HepG2 (cell line): ENCODE results near the gene MMP24OS. TPM values are rescaled to one million over a fixed set of nuclear protein-coding genes. Genes with fewer than 3 reads are reported as not detected.

Experiments
- AGO1 ChIP-seq: fragments of 200-400 bp; formaldehyde crosslinking; IDR thresholded peaks from 2 replicates; pipeline ENCODE4 v1.6.1; 2017; ENCODE audit warnings: mild to moderate bottlenecking, low read depth, low read length, moderate library complexity; ENCODE audit not compliant: poor library complexity, severe bottlenecking
- CBX5 ChIP-seq: sonication (generic); formaldehyde crosslinking; IDR thresholded peaks from 2 replicates; pipeline ENCODE4 v1.4.0; 2020; ENCODE audit warnings: missing genetic modification reagents, borderline replicate concordance
- MAZ ChIP-seq, 2 experiments: sonication (generic) in 1 of 2; formaldehyde crosslinking in 1 of 2; IDR thresholded peaks; 2 replicates each; pipeline versions ENCODE4 v1.5.0 to v1.6.1; 2012 to 2020; ENCODE audit warnings: low read depth in 2 of 2, mild to moderate bottlenecking in 2 of 2, borderline replicate concordance in 1 of 2, improper control_type of control experiment in 1 of 2, low read length in 1 of 2, missing genetic modification reagents in 1 of 2, moderate library complexity in 1 of 2
- MYC ChIP-seq: sonication (generic); formaldehyde crosslinking; IDR thresholded peaks from 2 replicates; pipeline ENCODE4 v1.9.0; 2021; ENCODE audit warnings: missing genetic modification reagents, borderline replicate concordance
- NFKB2 ChIP-seq: sonication (generic); formaldehyde crosslinking; IDR thresholded peaks from 2 replicates; pipeline ENCODE4 v1.4.0; 2020; ENCODE audit warnings: missing genetic modification reagents, borderline replicate concordance
- PHF5A ChIP-seq: IDR thresholded peaks from one replicate; pipeline ENCODE4 v1.6.1; 2018; ENCODE audit warnings: low read depth, missing genetic modification reagents; ENCODE audit not compliant: unreplicated experiment
- PHF8 ChIP-seq: sonication (generic); formaldehyde crosslinking; IDR thresholded peaks from 2 replicates; pipeline ENCODE4 v1.5.0; 2020; ENCODE audit warnings: missing genetic modification reagents
- RARA ChIP-seq: IDR thresholded peaks from 2 replicates; pipeline ENCODE4 v1.6.1; 2016; ENCODE audit warnings: missing genetic modification reagents, missing compliant biosample characterization
- SAP130 ChIP-seq: IDR thresholded peaks from 2 replicates; pipeline ENCODE4 v1.6.1; 2016; ENCODE audit warnings: low read depth
- TAF1 ChIP-seq: sonication (generic); formaldehyde crosslinking; IDR thresholded peaks from 2 replicates; pipeline ENCODE4 v1.4.0; 2020; ENCODE audit warnings: missing genetic modification reagents
- ZBTB7A ChIP-seq: sonication (generic); formaldehyde crosslinking; IDR thresholded peaks from 2 replicates; pipeline ENCODE4 v1.8.0; 2022; ENCODE audit warnings: mild to moderate bottlenecking, missing genetic modification reagents
- ZFY ChIP-seq: sonication (generic); formaldehyde crosslinking; IDR thresholded peaks from 2 replicates; pipeline ENCODE4 v1.4.0; 2020; ENCODE audit warnings: missing genetic modification reagents
- ZMYM4 ChIP-seq: sonication (generic); formaldehyde crosslinking; IDR thresholded peaks from 2 replicates; pipeline ENCODE4 v1.8.1; 2023; ENCODE audit warnings: mild to moderate bottlenecking, missing genetic modification reagents
- ZNF224 ChIP-seq: sonication (generic); formaldehyde crosslinking; IDR thresholded peaks from 2 replicates; pipeline ENCODE4 v1.5.0; 2020; ENCODE audit warnings: mild to moderate bottlenecking, missing genetic modification reagents
- ZNF253 ChIP-seq: sonication (generic); formaldehyde crosslinking; IDR thresholded peaks from 2 replicates; pipeline ENCODE4 v1.8.0; 2022; ENCODE audit warnings: mild to moderate bottlenecking, missing genetic modification reagents, borderline replicate concordance
- ZNF260 ChIP-seq: sonication (generic); formaldehyde crosslinking; IDR thresholded peaks from 2 replicates; pipeline ENCODE4 v1.4.0; 2020; ENCODE audit warnings: missing genetic modification reagents, low read depth, mild to moderate bottlenecking, borderline replicate concordance
- ZNF264 ChIP-seq: sonication (generic); formaldehyde crosslinking; IDR thresholded peaks from 2 replicates; pipeline ENCODE4 v1.4.0; 2020; ENCODE audit warnings: missing genetic modification reagents
- ZNF768 ChIP-seq: sonication (generic); formaldehyde crosslinking; IDR thresholded peaks from 2 replicates; pipeline ENCODE4 v1.4.0; 2020; ENCODE audit warnings: missing genetic modification reagents
- ZNF83 ChIP-seq: sonication (generic); formaldehyde crosslinking; IDR thresholded peaks from 2 replicates; pipeline ENCODE4 v1.4.0; 2020; ENCODE audit warnings: missing genetic modification reagents, mild to moderate bottlenecking, borderline replicate concordance
- ZNF891 ChIP-seq: sonication (generic); formaldehyde crosslinking; IDR thresholded peaks from 2 replicates; pipeline ENCODE4 v1.5.0; 2020; ENCODE audit warnings: mild to moderate bottlenecking, missing genetic modification reagents
- polyA plus RNA-seq, 8 experiments: library from polyadenylated mRNA; depleted of rRNA in 3 of 8; stranded (reverse) in 7 of 8; unstranded in 1 of 8; fragments of >200 nt; fragmentation: Illumina TruSeq in 4 of 8; extraction: Trizol in 4 of 8; gene quantifications; 2 replicates each; pipeline versions ENCODE4 v1.2.1 to v1.2.3, GENCODE V29; 2011 to 2016; ENCODE audit warnings: low read depth in 4 of 8, missing spikeins in 1 of 8, mixed read lengths in 1 of 8; ENCODE audit not compliant: insufficient read depth in 1 of 8
- total RNA-seq, 5 experiments: library from RNA; depleted of rRNA; stranded (reverse); fragments of >200 nt; fragmentation: Illumina TruSeq; extraction: Trizol; gene quantifications; 2 replicates each; pipeline ENCODE4 v1.2.3, GENCODE V29; 2016; ENCODE audit warnings: low read depth in 1 of 5
- TF ChIP-seq, protein P1 (sequence below): sonication (generic); formaldehyde crosslinking; IDR thresholded peaks from 2 replicates; pipeline ENCODE4 v1.5.1; 2020; ENCODE audit warnings: mild to moderate bottlenecking, missing genetic modification reagents, moderate library complexity
- TF ChIP-seq, protein P2 (sequence below): sonication (generic); formaldehyde crosslinking; IDR thresholded peaks from 2 replicates; pipeline ENCODE4 v1.4.0; 2020; ENCODE audit warnings: missing genetic modification reagents
- TF ChIP-seq, protein P3 (sequence below): sonication (generic); formaldehyde crosslinking; IDR thresholded peaks from 2 replicates; pipeline ENCODE4 v1.8.1; 2023; ENCODE audit warnings: mild to moderate bottlenecking, inconsistent platforms, moderate library complexity, missing genetic modification reagents, borderline replicate concordance

Gene MMP24OS
- total and polyA plus RNA-seq, 2 of the 13 experiments (the other 11 are each of a cell fraction or from before 2014, with no cell fraction given), result 6.0 to 8.5 TPM

DNA sequence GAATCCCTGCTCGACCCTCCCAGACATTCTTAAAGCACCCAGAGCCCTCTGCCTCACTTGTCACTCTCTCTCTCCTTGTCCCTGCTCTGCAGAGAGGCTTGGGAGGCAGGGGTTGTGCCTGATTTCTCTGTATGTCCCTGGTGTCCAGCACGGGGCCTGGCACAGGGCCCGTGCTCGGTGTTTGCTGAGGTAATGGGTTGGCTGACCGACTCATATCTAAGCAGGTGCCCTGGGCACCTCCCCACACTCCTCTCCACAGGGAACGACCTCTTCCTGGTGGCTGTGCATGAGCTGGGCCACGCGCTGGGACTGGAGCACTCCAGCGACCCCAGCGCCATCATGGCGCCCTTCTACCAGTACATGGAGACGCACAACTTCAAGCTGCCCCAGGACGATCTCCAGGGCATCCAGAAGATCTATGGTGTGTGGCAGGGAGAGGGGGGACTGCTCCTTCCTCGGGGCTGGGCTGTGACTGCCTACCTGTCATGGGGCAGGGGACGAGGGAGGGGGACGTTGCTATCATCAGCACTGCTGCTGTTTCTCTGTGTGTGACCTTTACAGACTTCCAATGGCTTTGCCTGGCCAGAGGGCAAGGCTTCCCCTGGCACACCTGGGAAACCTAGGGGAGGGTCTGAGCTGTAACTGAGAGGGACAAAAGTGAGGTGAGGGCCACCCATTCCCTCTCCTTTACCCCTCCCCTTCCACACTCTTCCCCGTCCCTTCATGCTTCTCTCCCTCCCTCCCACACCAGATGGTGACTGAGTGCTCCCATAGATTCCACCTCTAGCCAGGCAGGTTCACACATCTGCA is 14.2 kb downstream of the MMP24OS start (continued):
- TF ChIP-seq AGO1 (no peak), CBX5 (CRISPR knock-in tag) (0 out of 2 replicates have a peak, but pooled peaks have one; percentile 9), ZBTB7A (CRISPR knock-in tag) (no peak), ZNF891 (CRISPR knock-in tag) (0 out of 2 replicates have a peak, but pooled peaks have one; percentile 22), RARA (CRISPR knock-in tag) (no peak), ZNF264 (CRISPR knock-in tag) (no peak), ZNF768 (CRISPR knock-in tag) (peak; percentile 41; the same call in 1 of the 2 replicates), ZNF224 (CRISPR knock-in tag) (peak; percentile 72; the same call in 1 of the 2 replicates), ZNF253 (CRISPR knock-in tag) (peak; percentile 77; the same call in 1 of the 2 replicates), ZFY (CRISPR knock-in tag) (0 out of 2 replicates have a peak, but pooled peaks have one; percentile 19), TAF1 (CRISPR knock-in tag) (peak; percentile 47; the same call in 1 of the 2 replicates), PHF8 (CRISPR knock-in tag) (peak; percentile 37), ZNF83 (CRISPR knock-in tag) (peak; percentile 58; the same call in 1 of the 2 replicates), ZMYM4 (CRISPR knock-in tag) (peak; percentile 50; the same call in 1 of the 2 replicates), ZNF260 (0 out of 2 replicates have a peak, but pooled peaks have one; percentile 59), MYC (CRISPR knock-in tag) (0 out of 2 replicates have a peak, but pooled peaks have one; percentile 29), PHF5A (peak; percentile 3), SAP130 (no peak), NFKB2 (no peak), MAZ (IDR thresholded peaks at IDR 0.05; ENCODE audit: borderline replicate concordance, low read depth, low read length) (no peak), MAZ (CRISPR knock-in tag; IDR thresholded peaks at IDR 0.05; ENCODE audit: low read depth) (peak; percentile 60; the same call in 1 of the 2 replicates)
- TF ChIP-seq, protein P1, sequence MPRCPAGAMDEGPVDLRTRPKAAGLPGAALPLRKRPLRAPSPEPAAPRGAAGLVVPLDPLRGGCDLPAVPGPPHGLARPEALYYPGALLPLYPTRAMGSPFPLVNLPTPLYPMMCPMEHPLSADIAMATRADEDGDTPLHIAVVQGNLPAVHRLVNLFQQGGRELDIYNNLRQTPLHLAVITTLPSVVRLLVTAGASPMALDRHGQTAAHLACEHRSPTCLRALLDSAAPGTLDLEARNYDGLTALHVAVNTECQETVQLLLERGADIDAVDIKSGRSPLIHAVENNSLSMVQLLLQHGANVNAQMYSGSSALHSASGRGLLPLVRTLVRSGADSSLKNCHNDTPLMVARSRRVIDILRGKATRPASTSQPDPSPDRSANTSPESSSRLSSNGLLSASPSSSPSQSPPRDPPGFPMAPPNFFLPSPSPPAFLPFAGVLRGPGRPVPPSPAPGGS, result peak; percentile 47
- TF ChIP-seq, protein P2, sequence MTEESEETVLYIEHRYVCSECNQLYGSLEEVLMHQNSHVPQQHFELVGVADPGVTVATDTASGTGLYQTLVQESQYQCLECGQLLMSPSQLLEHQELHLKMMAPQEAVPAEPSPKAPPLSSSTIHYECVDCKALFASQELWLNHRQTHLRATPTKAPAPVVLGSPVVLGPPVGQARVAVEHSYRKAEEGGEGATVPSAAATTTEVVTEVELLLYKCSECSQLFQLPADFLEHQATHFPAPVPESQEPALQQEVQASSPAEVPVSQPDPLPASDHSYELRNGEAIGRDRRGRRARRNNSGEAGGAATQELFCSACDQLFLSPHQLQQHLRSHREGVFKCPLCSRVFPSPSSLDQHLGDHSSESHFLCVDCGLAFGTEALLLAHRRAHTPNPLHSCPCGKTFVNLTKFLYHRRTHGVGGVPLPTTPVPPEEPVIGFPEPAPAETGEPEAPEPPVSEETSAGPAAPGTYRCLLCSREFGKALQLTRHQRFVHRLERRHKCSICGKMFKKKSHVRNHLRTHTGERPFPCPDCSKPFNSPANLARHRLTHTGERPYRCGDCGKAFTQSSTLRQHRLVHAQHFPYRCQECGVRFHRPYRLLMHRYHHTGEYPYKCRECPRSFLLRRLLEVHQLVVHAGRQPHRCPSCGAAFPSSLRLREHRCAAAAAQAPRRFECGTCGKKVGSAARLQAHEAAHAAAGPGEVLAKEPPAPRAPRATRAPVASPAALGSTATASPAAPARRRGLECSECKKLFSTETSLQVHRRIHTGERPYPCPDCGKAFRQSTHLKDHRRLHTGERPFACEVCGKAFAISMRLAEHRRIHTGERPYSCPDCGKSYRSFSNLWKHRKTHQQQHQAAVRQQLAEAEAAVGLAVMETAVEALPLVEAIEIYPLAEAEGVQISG (CRISPR knock-in tag), result peak; percentile 28; the same call in 1 of the 2 replicates
- TF ChIP-seq, protein P3, sequence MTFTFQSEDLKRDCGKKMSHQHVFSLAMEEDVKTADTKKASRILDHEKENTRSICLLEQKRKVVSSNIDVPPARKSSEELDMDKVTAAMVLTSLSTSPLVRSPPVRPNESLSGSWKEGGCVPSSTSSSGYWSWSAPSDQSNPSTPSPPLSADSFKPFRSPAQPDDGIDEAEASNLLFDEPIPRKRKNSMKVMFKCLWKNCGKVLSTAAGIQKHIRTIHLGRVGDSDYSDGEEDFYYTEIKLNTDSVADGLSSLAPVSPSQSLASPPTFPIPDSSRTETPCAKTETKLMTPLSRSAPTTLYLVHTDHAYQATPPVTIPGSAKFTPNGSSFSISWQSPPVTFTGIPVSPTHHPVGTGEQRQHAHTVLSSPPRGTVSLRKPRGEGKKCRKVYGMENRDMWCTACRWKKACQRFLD, result no peak
